Measurements from ENCODE around the gene ABHD15. TPM values are rescaled to one million over a fixed set of nuclear protein-coding genes. Genes with fewer than 3 reads are reported as not detected.

Gene ABHD15
- total RNA-seq, 1 experiment from 2014 or later: 25.5 TPM

DNA sequence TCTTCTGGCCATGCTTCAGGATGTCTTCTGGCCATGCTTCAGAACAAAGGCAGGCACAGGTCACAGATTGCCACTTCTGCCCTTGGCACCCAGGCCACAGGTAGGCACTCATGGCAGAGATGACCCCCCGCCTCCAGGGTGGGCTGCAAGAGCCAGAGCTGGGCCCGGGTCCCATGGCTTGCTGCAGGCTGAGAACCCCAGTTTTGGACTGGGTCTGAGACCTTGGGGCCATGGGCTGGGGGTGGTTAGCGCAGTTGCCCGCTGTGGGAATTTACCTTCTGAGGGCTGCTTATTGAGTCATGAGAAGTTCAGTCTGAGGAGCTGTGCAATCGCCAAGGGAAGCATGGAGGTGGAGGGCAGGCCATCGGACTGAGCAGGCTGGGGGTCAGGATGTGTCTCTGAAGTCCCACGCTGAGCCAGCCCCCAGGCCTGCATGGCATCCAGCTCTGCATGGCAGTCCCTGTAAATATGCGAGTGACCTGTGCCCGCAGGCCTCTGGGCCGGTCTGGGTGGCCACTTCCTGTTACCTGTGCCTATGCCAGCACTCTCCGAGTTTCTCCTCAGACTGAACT is 27.8 kb upstream of the ABHD15 start:
- no peak for DNase-seq (ENCODE audit: low spot score)

DNA sequence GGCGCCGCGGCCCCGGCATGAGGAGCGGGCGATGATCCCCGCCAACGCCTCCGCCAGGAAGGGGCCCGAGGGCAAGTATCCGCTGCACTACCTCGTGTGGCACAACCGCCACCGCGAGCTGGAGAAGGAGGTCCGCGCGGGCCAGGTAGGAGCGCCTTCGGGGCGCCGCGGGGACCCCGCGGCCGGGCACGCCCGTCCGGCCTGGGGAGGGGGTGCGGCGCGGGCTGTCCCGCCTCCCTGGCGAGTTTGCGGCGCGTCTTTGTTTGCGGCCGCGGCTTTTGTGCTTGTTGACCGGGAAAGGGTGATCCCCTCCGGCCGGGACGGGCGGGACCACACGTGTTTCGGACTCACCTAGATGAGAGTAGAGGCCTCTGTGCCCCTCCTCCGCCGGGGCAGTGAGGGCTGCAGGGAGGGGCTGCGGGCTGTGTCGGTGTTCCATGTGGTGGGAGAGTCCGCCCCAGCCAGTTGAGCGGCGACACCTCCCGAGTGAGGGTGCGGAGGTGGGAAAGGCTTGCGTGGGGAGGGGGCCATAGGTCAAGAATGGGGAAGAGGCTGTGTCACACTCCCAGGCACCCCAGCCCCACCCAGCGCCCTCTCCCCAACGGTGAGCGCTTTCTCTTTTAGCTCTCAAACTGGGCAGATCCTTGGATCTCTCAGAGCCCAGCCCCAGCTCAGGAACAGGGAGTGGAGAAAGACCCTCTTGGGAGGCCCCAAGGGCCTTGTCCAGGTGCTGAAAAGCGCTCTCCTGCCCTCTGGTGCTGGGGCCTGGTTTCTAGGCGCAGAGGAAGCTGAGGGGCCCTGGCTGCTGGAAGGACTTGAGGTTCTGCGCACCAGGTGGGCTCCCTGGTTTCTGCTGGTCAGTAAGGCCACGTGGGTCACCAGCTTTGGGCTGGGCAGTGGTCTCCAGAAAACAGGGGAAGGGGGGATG is 27.0 kb upstream of the ABHD15 start:
- peak; percentile 45 for DNase-seq (ENCODE audit: low spot score)

GRCh38 chr17:29592850-29593551 is 26.2 kb upstream of the ABHD15 start, which contains the start of gene ANKRD13B:
Gene ANKRD13B (plus strand): TSS chr17:29593132. CDS start chr17:29593622, 490 bp downstream.
- DNase-seq (ENCODE audit: low spot score): peak; percentile 13

DNA sequence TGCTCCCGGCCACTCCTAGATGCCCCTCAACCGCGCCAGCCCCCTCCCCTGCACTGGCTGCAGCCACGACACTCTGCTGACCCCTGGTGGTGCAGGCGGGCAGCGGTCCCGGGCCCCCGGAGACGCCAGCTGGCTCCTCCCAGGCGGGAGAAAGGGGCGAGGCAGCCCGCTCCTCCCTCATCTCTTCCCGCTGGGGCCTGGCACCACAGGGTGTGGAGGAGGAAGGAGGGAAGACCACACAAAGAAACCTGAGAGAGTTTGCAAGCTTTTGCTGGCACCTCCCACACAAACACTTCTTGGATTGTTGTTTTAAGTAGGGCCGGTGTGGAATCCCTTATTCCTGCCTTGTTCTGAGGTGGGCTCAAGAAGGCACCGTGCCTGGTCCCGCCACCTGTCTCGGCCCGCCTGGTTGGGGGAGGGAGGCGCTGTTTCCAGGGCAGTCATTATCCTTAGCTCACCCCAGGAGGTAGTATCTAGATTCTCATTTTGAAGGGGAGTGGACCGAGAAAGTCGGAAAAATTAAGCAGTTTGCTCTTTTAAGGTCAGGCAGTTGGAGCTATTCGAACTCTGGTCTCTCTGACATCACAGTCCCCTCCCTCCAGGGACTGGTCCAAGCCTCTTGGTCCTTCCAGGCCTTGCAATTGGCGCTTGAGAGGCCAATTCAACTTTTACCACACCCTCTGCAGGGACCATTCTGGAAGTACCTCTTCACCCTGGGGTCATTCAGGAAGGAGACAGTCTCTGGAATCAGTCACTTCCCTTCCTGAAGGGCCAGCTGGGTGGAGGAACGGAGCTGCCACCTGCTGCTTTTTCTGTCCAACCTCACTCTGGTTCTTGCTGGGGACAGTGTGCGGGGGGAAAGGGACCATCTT is 25.1 kb upstream of the ABHD15 start:
- DNase-seq (ENCODE audit: low spot score): peak; percentile 90

DNA sequence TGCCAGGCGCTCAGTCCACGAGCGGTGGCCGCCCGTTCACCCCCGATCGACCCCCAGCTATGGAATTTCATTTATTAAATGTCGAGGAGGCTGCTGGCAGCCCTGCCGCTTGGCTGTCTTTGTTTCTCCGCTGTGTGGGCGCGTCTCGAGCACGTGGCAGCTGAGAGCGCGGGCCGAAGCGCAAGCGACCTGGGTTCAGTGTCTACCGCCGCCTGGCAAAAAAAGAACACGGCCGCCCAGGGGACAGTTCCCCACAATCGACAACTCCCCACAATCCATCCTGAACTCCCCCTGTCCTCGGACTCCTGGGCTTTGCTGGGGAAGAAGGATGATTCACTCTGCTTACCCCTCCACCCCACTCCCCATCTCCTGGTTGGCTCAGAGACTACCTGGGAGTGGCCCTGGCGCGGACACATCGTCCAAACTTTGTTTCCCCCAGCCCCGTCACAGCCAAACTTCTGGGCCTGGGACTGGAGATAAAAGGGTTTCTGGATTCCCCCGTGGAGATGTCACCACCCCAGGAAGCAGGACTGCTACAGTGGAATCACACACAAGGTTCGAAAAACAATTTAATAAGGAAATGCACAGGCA is 24.4 kb upstream of the ABHD15 start:
- DNase-seq (ENCODE audit: low spot score): no peak

DNA sequence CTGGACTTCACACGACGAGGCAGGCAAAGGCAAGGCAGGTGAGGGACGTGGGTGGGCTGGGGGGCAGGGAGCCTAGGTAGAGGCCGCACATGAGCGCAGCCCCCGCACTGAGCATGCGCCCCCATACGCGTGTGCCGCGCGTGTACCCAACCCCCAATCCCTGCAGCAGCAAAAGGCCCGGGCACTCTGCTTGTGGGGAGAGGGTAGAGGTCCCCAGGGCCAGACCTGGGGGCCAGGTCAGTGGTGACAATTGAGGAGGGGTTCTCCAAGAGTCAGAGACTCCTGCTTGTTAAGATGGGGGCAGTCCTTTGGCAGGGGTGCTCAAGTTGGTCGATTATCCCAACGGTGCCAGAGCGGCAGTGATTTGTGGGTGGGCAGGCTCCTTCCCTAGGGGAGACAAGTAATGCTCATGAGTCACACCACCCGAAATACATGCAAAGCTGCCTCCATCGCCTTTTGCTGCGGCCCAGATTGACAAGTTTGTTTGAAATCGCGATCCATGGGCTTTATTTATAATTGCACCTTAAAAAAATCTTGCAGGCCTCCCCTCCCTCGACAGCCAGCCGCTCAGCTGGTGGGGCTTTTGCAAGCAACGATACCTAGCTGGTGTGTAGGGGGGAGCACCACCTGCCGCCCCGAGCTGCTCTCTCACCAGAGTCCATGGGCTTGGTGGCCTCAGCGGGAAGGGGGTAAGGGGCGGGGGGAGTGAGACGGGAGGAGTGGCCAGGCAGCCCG is 23.7 kb upstream of the ABHD15 start:
- peak; percentile 10 for DNase-seq (ENCODE audit: low spot score)

GRCh38 chr17:29589524-29590410 is 22.9 kb upstream of the ABHD15 start, which contains the start of gene GIT1:
Gene GIT1 (minus strand): TSS chr17:29589648. CDS start chr17:29589378, 270 bp downstream.
- peak; percentile 88 for DNase-seq (ENCODE audit: low spot score)

DNA sequence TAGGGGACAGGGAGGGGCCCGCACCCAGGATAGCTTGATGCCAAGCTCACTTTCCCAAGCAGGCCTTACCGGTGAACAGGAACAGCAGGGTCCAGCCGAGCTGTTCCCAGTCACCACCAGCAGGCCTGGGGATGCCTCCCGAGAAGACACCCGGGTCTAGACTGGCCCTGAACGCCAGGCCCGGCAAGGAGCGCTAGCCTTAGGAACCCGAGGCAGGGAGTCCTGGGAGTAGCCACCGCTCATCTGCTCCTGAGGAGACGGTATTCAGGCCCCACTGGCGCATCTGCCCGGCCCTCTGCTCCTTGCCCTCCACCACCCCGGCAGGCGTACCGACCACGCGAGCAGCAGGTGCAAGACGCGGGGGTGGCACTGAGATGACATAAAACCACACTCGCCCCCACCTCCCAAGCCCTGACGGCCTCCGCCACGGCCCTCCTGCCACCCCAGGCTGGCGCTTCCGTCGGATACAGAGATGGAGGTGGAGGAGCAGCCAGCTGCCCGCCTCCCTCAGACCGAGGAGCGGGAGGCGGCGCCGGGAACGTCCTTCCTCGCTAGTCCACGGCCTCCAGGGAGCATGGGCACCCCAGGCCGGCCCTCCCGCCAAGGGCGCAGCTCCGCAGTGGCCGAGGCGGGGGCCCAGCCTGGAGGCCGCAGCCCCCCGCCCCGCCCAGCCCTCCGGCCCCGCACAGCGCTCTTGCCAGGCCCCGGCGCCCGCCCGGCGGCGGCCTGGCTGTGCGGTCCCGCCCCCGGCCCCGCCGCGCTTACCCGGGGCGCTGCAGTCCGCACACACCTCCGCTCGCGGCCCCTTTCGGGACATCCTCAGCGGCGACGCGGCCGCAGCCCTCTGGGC is 21.9 kb upstream of the ABHD15 start:
- DNase-seq (ENCODE audit: low spot score): peak; percentile 46

DNA sequence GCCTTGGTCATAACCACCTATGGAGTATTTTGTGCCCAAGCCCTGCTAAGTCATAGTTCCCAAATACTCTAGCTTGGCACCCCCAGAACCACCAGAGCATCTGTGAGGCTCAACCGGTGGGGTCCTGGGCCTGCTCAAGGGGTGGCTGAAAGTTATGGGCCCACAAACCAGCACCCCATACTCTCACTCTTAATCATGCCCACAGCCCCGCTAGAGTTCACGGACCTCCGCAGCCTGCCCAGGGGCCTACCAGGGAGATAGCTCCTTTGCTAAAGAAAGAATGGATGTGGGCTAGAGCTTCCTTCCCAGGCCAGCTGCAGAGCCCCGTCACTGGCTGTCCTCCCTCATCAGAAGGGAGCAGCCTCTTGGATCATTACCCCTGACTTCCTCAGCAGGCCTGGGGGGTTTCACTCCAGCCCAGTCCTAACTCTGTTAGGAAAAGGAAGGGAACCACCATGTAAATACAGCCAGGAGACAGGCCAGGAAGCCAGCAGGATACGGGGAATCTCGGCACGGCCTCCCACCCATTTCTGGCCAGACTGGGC is 21.3 kb upstream of the ABHD15 start:
- DNase-seq (ENCODE audit: low spot score): no peak

DNA sequence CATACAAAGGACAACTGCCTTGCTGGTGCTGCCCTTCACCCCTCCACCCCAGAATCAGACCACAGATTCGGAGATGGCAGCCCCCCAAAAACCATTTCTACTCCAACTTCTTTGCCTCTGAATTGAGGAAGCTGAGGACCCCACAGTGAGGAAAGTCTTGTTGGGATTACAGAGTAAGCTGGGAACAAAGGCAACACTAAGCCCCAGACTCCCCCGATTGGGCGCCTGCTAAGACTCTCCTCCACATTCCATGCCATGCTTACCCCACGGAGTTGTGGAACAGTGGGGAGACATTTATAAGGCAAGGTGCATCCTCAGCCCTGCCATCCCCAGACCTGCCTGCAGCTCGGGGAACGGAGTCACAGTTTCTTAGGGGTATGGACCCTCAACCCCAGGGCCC is 20.8 kb upstream of the ABHD15 start:
- DNase-seq (ENCODE audit: low spot score): no peak

DNA sequence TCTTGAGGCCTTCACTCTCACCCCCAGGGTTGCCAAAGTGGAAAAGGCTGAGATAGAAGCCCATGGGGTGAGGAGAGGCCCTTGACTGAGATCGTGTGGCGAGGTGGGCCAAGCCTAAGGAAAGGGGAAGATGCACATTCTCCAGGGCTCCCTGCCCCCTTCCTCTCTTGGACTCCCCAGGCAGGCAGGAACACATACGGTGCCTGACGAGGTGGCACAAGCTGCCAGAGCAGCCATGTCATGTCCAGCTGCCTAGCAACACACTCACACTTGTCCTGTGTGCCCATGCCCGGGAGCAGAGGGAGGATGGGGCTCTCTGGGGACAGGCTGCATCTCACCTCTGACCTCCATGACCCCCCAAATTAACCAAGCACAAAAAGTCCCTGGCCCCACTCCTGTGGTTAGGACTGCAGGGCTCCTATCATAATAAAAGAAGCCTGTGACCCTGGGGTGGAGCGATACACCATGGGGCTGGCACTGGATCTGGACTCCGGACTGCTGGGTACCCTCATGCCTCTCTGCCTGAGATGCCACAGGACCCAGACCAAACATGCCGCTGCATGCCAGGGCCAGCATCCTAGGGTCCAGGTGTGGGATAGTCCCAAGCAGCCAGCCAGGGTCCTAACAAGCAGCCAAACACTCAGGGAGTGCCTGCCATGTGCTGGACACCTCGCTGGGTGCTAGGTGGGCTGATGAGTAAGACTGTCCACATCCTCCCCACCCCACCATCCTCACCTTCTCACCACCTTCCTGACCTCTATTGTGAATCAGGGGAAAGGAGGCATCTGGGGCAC is 20.0 kb upstream of the ABHD15 start:
- no peak for DNase-seq (ENCODE audit: low spot score)

- no peak for DNase-seq (ENCODE audit: low spot score)
Observed at GRCh38 chr17:29585080-29585751, 18.4 kb upstream of the ABHD15 start.

DNA sequence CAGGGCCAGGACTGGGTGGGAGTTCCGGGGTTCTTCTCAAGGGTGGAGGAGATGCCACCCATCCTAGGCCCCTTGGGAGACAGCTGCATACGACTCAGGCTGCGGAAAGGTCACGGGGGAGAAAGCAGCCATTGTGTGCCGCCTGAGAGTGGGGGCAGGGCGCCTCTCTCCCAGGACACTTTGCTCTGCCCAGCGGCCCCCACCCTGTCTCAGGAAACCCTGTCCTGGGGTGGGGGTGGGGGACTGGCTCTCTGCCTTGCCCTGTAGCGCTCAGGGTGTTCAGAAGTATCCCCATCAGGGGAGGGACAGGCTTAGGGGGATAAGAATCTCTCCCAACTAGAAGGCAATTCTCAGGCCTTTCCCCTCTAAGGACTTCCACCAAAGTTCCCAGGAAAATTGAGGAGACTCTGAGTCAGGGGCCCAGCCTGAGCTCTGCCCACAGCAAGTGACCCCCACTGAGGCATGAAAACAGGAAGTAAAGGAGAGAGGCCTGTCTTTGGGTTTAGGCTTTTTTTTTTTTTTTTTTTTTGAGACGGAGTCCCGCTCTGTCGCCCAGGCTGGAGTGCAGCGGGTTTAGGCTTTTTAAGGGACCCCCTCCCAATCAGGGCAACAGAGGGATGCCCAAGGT is 17.7 kb upstream of the ABHD15 start:
- no peak for DNase-seq (ENCODE audit: low spot score)

- DNase-seq (ENCODE audit: low spot score): no peak
Observed at GRCh38 chr17:29583324-29584248, 16.7 kb upstream of the ABHD15 start.

DNA sequence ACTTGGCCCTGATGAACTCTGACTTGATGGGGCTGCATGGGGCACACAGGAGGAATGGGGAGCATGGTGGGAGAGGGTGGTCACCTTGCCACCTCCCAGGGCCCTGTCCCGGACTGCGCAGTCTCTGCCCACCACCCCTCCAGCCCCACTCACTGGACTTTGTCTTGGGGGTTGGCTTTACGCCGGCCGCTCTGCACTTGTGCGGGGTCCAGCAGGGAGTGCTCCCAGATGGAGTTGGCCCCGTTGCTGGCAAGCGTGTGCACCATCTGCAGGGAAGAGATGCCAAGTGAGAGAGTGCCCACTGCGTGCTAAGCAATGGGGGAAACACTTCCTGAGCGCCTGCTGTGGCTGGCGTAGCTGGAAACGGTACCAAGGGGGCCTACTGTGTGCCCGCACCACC is 15.9 kb upstream of the ABHD15 start:
- DNase-seq (ENCODE audit: low spot score): no peak
